ENCODE measurements around the gene M1AP. TPM values are rescaled to one million over a fixed set of nuclear protein-coding genes. Genes with fewer than 3 reads are reported as not detected.

M1AP gene
- total RNA-seq, 1 donor from 2014 or later: 4.9 TPM

GRCh38 chr2:74516650-74517049, 131.5 kb downstream of the M1AP start:
- Histone ChIP-seq H3K9me3 (no peaks in the 10 kb centered on the region), H3K4me3 (peak overlapping the region in 1 of 2 donors; percentile 42), H3K36me3 (no peaks in the 10 kb centered on the region), H3K27ac (no peak overlapping the region), H3K27me3 (peaks cover 38% of the 10 kb centered on the region), H3K4me1 (peaks cover 30% of the 10 kb centered on the region)
- DNase-seq (ENCODE audit: extremely low spot score in 2 of 2): no peak
- intact Hi-C loops (cut with DNase I): no loop called here
- no peak for TF ChIP-seq CTCF (IDR thresholded peaks at IDR 0.05)
- TF ChIP-seq POLR2A (IDR thresholded peaks at IDR 0.05): no peak
- no peak for TF ChIP-seq POLR2AphosphoS5 (IDR thresholded peaks at IDR 0.05; ENCODE audit: insufficient read depth in 1 of 2, low read depth in 1 of 2)

GRCh38 chr2:74515981-74516633, 132.0 kb downstream of the M1AP start:
- H3K27me3 ChIP-seq: peaks cover 41% of the 10 kb centered on the region

GRCh38 chr2:74515271-74515980, 132.7 kb downstream of the M1AP start:
- peak overlapping the region; percentile 29 to 42 for H3K4me3 ChIP-seq
- H3K27me3 ChIP-seq: peaks cover 41% of the 10 kb centered on the region
- intact Hi-C loops (cut with DNase I): no loop called here
- DNase-seq (ENCODE audit: extremely low spot score in 2 of 2): no peak
- no peaks in the 10 kb centered on the region for H3K9me3 ChIP-seq
- H3K27ac ChIP-seq: no peak overlapping the region
- H3K36me3 ChIP-seq: no peaks in the 10 kb centered on the region
- H3K4me1 ChIP-seq: peaks cover 30% of the 10 kb centered on the region
- TF ChIP-seq POLR2AphosphoS5 (IDR thresholded peaks at IDR 0.05; ENCODE audit: insufficient read depth in 1 of 2, low read depth in 1 of 2) (no peak), CTCF (IDR thresholded peaks at IDR 0.05) (no peak), POLR2A (IDR thresholded peaks at IDR 0.05) (no peak)

More at GRCh38 chr2:74515981-74516633, 132.0 kb downstream of the M1AP start:
- peak overlapping the region; percentile 29 to 42 for H3K4me3 ChIP-seq
- H3K9me3 ChIP-seq: no peaks in the 10 kb centered on the region
- H3K27ac ChIP-seq: no peak overlapping the region
- DNase-seq (ENCODE audit: extremely low spot score in 2 of 2): no peak
- no peaks in the 10 kb centered on the region for H3K36me3 ChIP-seq
- intact Hi-C loops (cut with DNase I): no loop called here
- H3K4me1 ChIP-seq: peaks cover 30% of the 10 kb centered on the region
- TF ChIP-seq POLR2A (IDR thresholded peaks at IDR 0.05) (no peak), POLR2AphosphoS5 (IDR thresholded peaks at IDR 0.05; ENCODE audit: insufficient read depth in 1 of 2, low read depth in 1 of 2) (no peak), CTCF (IDR thresholded peaks at IDR 0.05) (no peak)

GRCh38 chr2:74514368-74515270, 133.5 kb downstream of the M1AP start, which contains the start of gene TLX2:
Gene TLX2 (plus strand): TSS chr2:74514450. CDS start chr2:74514807, 357 bp downstream.
- no peaks in the 10 kb centered on the region for H3K9me3 ChIP-seq
- no peak for TF ChIP-seq CTCF (IDR thresholded peaks at IDR 0.05)
- peaks cover 41% of the 10 kb centered on the region for H3K27me3 ChIP-seq
- no peak within 1 kb of the TSS for H3K27ac ChIP-seq
- peak within 1 kb of the TSS in 1 of 2 donors; percentile 17 for H3K4me3 ChIP-seq
- no peaks in the 10 kb centered on the region for H3K36me3 ChIP-seq
- intact Hi-C loops (cut with DNase I): no loop called here
- H3K4me1 ChIP-seq: peaks cover 30% of the 10 kb centered on the region
- no peak for DNase-seq (ENCODE audit: extremely low spot score in 2 of 2)
